Calu3 (cell line): ENCODE measurements around the gene MBD5. TPM values are rescaled to one million over a fixed set of nuclear protein-coding genes. Genes with fewer than 3 reads are reported as not detected.

Experiments
- BruUV-seq: library from RNA; stranded (reverse); fragments of 400-500 nt; replicated peaks from 2 replicates; lab custom pipeline; 2021; lab: Mats Ljungman, UMichigan
- CTCF ChIA-PET: fragments of 300-600 bp; sonication (Branson Sonifier 250); formaldehyde crosslinking; loops from one replicate; lab custom pipeline; 2022; ENCODE audit warnings: antibody characterized with exemption; lab: Charles Lee
- DNase-seq: peaks from one replicate; pipeline ENCODE4 v3.0.0; 2022
- H3K27ac Mint-ChIP-seq: one replicate; pipeline ENCODE4 v1.8.0; 2022; ENCODE audit warnings: mixed read lengths; ENCODE audit not compliant: unreplicated experiment
- H3K27me3 Mint-ChIP-seq: one replicate; pipeline ENCODE4 v1.8.0; 2022; ENCODE audit warnings: mixed read lengths; ENCODE audit not compliant: unreplicated experiment
- H3K36me3 Mint-ChIP-seq: one replicate; pipeline ENCODE4 v1.8.0; 2022; ENCODE audit warnings: mild to moderate bottlenecking, moderate library complexity, mixed read lengths; ENCODE audit not compliant: insufficient read depth, unreplicated experiment
- H3K4me1 Mint-ChIP-seq: one replicate; pipeline ENCODE4 v1.8.0; 2022; ENCODE audit warnings: mild to moderate bottlenecking, low read depth, mixed read lengths; ENCODE audit not compliant: unreplicated experiment
- H3K4me3 Mint-ChIP-seq: one replicate; pipeline ENCODE4 v1.8.0; 2022; ENCODE audit warnings: mild to moderate bottlenecking, low read depth, moderate library complexity, mixed read lengths; ENCODE audit not compliant: unreplicated experiment
- H3K9me3 Mint-ChIP-seq: one replicate; pipeline ENCODE4 v1.8.0; 2022; ENCODE audit warnings: low read depth, mixed read lengths; ENCODE audit not compliant: unreplicated experiment
- CTCF ChIP-seq: fragments of 200-600 bp; IDR thresholded peaks from one replicate; pipeline ENCODE4 v1.8.0; 2022; ENCODE audit warnings: antibody characterized with exemption; ENCODE audit not compliant: unreplicated experiment
- intact Hi-C: fragments of 100-400 bp; cut with micrococcal nuclease; formaldehyde crosslinking; loops from one replicate; pipeline ENCODE4 v1.10.0; 2022; ENCODE audit not compliant: unreplicated experiment
- total RNA-seq: library from RNA; stranded (reverse); gene quantifications from 2 replicates; pipeline ENCODE4 v1.2.3, GENCODE V29; 2022

MBD5 gene
- total RNA-seq, 1 experiment from 2014 or later = 36.4 TPM

DNA sequence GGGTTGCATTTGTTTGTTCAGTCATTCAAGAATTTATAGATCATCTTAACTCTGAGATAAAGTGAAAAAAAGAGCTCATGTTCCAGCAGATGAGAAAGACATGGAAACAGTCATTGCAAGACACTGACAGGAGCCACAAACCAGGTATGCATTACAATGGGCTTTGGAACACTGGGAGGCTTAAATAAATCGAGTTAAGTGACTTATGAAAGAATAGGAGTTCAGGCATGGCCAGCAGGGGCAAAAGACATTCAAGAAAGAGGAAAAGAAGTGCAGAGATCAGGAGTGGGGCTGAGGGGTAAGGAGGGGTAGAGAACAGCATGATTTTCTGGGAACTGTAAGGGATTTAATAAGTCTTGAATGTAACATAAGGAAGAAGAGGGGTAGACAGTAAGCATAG, 502.4 kb downstream of the MBD5 start:
- CTCF ChIA-PET = interaction anchor here (0.5 kb wide), 1 partner anchor 475 kb away, joined by 3 read pairs; no protein-coding TSS in a partner anchor
- no peak for DNase-seq
- intact Hi-C loops = no loop called here
- no peaks in the 10 kb centered on the region for H3K4me1 Mint-ChIP-seq
- TF ChIP-seq CTCF = no peak
- no peak overlapping the region for H3K27ac Mint-ChIP-seq
- no peaks in the 10 kb centered on the region for H3K9me3 Mint-ChIP-seq
- H3K4me3 Mint-ChIP-seq = no peak overlapping the region
- H3K27me3 Mint-ChIP-seq = peaks cover 14% of the 10 kb centered on the region
- BruUV-seq = no TSS peak
- H3K36me3 Mint-ChIP-seq = no peaks in the 10 kb centered on the region

- intact Hi-C loops = no loop called here
- TF ChIP-seq CTCF = no peak
- CTCF ChIA-PET = no interaction called here
- H3K9me3 Mint-ChIP-seq = no peaks in the 10 kb centered on the region
- no TSS peak for BruUV-seq
- peaks cover 22% of the 10 kb centered on the region for H3K27me3 Mint-ChIP-seq
- no peaks in the 10 kb centered on the region for H3K36me3 Mint-ChIP-seq
- H3K4me3 Mint-ChIP-seq = no peak overlapping the region
- no peak for DNase-seq
- H3K27ac Mint-ChIP-seq = no peak overlapping the region
- H3K4me1 Mint-ChIP-seq = no peaks in the 10 kb centered on the region
Measured at GRCh38 chr2:148524519-148524919, 503.6 kb downstream of the MBD5 start.

DNA sequence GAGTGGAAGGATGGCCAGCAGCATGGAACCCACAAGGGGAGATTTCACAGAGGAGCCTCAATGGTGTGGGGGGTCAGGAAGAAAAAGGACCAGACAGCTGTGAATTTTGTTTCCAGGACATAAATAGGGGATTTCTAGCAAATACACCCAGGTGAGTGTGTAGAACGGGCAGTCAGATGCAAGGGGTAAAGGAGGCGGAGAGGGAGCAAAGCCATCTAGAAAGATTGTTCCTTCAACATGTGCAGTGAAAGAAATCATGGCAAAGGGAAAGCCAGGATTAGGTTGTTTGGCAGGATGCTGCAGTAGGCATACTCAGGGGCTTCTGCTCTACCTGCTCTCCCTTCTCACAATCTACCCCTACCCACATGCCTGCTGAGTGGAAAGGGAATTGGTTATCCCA, 504.2 kb downstream of the MBD5 start:
- no peak overlapping the region for H3K27ac Mint-ChIP-seq
- H3K27me3 Mint-ChIP-seq = peaks cover 28% of the 10 kb centered on the region
- no peak for DNase-seq
- no TSS peak for BruUV-seq
- H3K4me3 Mint-ChIP-seq = no peak overlapping the region
- intact Hi-C loops = no loop called here
- H3K9me3 Mint-ChIP-seq = no peaks in the 10 kb centered on the region
- CTCF ChIA-PET = no interaction called here
- H3K4me1 Mint-ChIP-seq = no peaks in the 10 kb centered on the region
- no peaks in the 10 kb centered on the region for H3K36me3 Mint-ChIP-seq
- no peak for TF ChIP-seq CTCF

- CTCF ChIA-PET = interaction anchor here (0.9 kb wide), 1 partner anchor 21 kb away, joined by 3 read pairs; no protein-coding TSS in a partner anchor
- no peak for DNase-seq
- H3K4me3 Mint-ChIP-seq = no peak overlapping the region
- TF ChIP-seq CTCF = no peak
- H3K27me3 Mint-ChIP-seq = peaks cover 33% of the 10 kb centered on the region
- H3K36me3 Mint-ChIP-seq = no peaks in the 10 kb centered on the region
- no peaks in the 10 kb centered on the region for H3K9me3 Mint-ChIP-seq
- H3K4me1 Mint-ChIP-seq = no peaks in the 10 kb centered on the region
- H3K27ac Mint-ChIP-seq = no peak overlapping the region
- no TSS peak for BruUV-seq
- intact Hi-C loops = no loop called here
Measured at GRCh38 chr2:148526509-148527346, 505.8 kb downstream of the MBD5 start.
